ENCODE data around the gene FGFR4.
"Not testable (repeated sequence)": the region's sequence is repeated elsewhere in the genome, so short reads cannot be mapped to it uniquely, and the experiment has no call there.

- TF ChIP-seq POLR2A (IDR thresholded peaks at IDR 0.05; ENCODE audit: low read depth, low read length); TAF1 (IDR thresholded peaks at IDR 0.05; ENCODE audit: low read depth, low read length); PAX5 (IDR thresholded peaks at IDR 0.05; ENCODE audit: insufficient read depth, low read length, severe bottlenecking): not testable (repeated sequence)
Observed at GRCh38 chr5:177048531-177048930, 38.2 kb upstream of the FGFR4 start.
